ENCODE results near the gene DAB2IP.

Gene DAB2IP

GRCh38 chr9:121638901-121639592, 12.4 kb upstream of the DAB2IP start:
- Histone ChIP-seq H2AFZ (ENCODE audit: low read depth, low read length) (no peak overlapping the region), H2BK5ac (ENCODE audit: low read depth, low read length, poor library complexity, severe bottlenecking) (no peak overlapping the region), H3K18ac (ENCODE audit: low read depth in 1 of 2, low read length in 2 of 2) (no peak overlapping the region), H3K4me1 (ENCODE audit: control insufficient read depth, insufficient read depth, low read depth, low read length) (peaks cover 30% of the 10 kb centered on the region), H2BK120ac (ENCODE audit: low read depth, low read length) (no peak overlapping the region), H4K91ac (ENCODE audit: low read length) (peak overlapping the region; percentile 5), H3K4me2 (ENCODE audit: low read length, poor library complexity, severe bottlenecking) (no peak overlapping the region), H3K79me1 (replicated peaks; ENCODE audit: low read length, poor library complexity, severe bottlenecking) (no peaks in the 10 kb centered on the region), H3K23ac (ENCODE audit: low read length in 2 of 2) (no peak overlapping the region), H2BK12ac (ENCODE audit: low read length in 2 of 2) (no peak overlapping the region), H4K8ac (ENCODE audit: low read length) (no peak overlapping the region), H2BK15ac (ENCODE audit: low read depth, poor library complexity, severe bottlenecking) (no peak overlapping the region), H3K9ac (ENCODE audit: low read length) (no peak overlapping the region), H2AK5ac (ENCODE audit: low read length, severe bottlenecking) (peak overlapping the region; percentile 89), H3K14ac (ENCODE audit: low read length in 2 of 2) (no peak overlapping the region), H3K27me3 (ENCODE audit: control insufficient read depth in 1 of 2, insufficient read depth in 1 of 2, low read length in 2 of 2) (peaks cover 0 to 24% of the 10 kb centered on the region in 2 experiments), H3K36me3 (ENCODE audit: control insufficient read depth in 1 of 2, insufficient read depth in 2 of 2, low read depth in 1 of 2, low read length in 2 of 2) (no peaks in the 10 kb centered on the region), H3K4me3 (ENCODE audit: insufficient read depth in 1 of 2, low read depth in 1 of 2, low read length in 2 of 2) (no peak overlapping the region), H3K4ac (ENCODE audit: low read depth in 1 of 2, low read length in 2 of 2) (peak overlapping the region in 1 of 2 experiments; percentile 6), H3K27ac (ENCODE audit: low read length, poor library complexity, severe bottlenecking) (no peak overlapping the region), H3K9me3 (ENCODE audit: control insufficient read depth, low read length) (no peaks in the 10 kb centered on the region)
- 88% methylated on average over 5 of the region's 5 CpGs for WGBS
- DNase-seq: no peak

- Histone ChIP-seq H2BK120ac (ENCODE audit: low read depth, low read length) (no peak overlapping the region), H3K79me1 (replicated peaks; ENCODE audit: low read length, poor library complexity, severe bottlenecking) (no peaks in the 10 kb centered on the region), H3K27ac (ENCODE audit: low read length, poor library complexity, severe bottlenecking) (no peak overlapping the region), H3K14ac (ENCODE audit: low read length in 2 of 2) (no peak overlapping the region), H4K91ac (ENCODE audit: low read length) (no peak overlapping the region), H4K8ac (ENCODE audit: low read length) (no peak overlapping the region), H2AK5ac (ENCODE audit: low read length, severe bottlenecking) (peak overlapping the region; percentile 17), H3K23ac (ENCODE audit: low read length in 2 of 2) (no peak overlapping the region), H2BK12ac (ENCODE audit: low read length in 2 of 2) (no peak overlapping the region), H2BK5ac (ENCODE audit: low read depth, low read length, poor library complexity, severe bottlenecking) (no peak overlapping the region), H3K9ac (ENCODE audit: low read length) (no peak overlapping the region), H3K4me1 (ENCODE audit: control insufficient read depth, insufficient read depth, low read depth, low read length) (peaks cover 29% of the 10 kb centered on the region), H3K27me3 (ENCODE audit: control insufficient read depth in 1 of 2, insufficient read depth in 1 of 2, low read length in 2 of 2) (peaks cover 0 to 21% of the 10 kb centered on the region in 2 experiments), H2BK15ac (ENCODE audit: low read depth, poor library complexity, severe bottlenecking) (no peak overlapping the region), H3K4me2 (ENCODE audit: low read length, poor library complexity, severe bottlenecking) (no peak overlapping the region), H3K4me3 (ENCODE audit: insufficient read depth in 1 of 2, low read depth in 1 of 2, low read length in 2 of 2) (no peak overlapping the region), H3K4ac (ENCODE audit: low read depth in 1 of 2, low read length in 2 of 2) (peak overlapping the region in 1 of 2 experiments; percentile 6), H3K36me3 (ENCODE audit: control insufficient read depth in 1 of 2, insufficient read depth in 2 of 2, low read depth in 1 of 2, low read length in 2 of 2) (no peaks in the 10 kb centered on the region), H3K18ac (ENCODE audit: low read depth in 1 of 2, low read length in 2 of 2) (no peak overlapping the region), H3K9me3 (ENCODE audit: control insufficient read depth, low read length) (no peaks in the 10 kb centered on the region), H2AFZ (ENCODE audit: low read depth, low read length) (no peak overlapping the region)
- WGBS: 91% methylated on average over 6 of the region's 6 CpGs
- no peak for DNase-seq
Measured at GRCh38 chr9:121639619-121640018, 11.8 kb upstream of the DAB2IP start.

GRCh38 chr9:121640076-121640475, 11.4 kb upstream of the DAB2IP start:
- Histone ChIP-seq H3K9ac (ENCODE audit: low read length) (no peak overlapping the region), H3K9me3 (ENCODE audit: control insufficient read depth, low read length) (no peaks in the 10 kb centered on the region), H3K27me3 (ENCODE audit: control insufficient read depth in 1 of 2, insufficient read depth in 1 of 2, low read length in 2 of 2) (peaks cover 0 to 19% of the 10 kb centered on the region in 2 experiments), H4K91ac (ENCODE audit: low read length) (no peak overlapping the region), H3K4me1 (ENCODE audit: control insufficient read depth, insufficient read depth, low read depth, low read length) (peaks cover 31% of the 10 kb centered on the region), H2BK12ac (ENCODE audit: low read length in 2 of 2) (no peak overlapping the region), H2BK5ac (ENCODE audit: low read depth, low read length, poor library complexity, severe bottlenecking) (no peak overlapping the region), H3K36me3 (ENCODE audit: control insufficient read depth in 1 of 2, insufficient read depth in 2 of 2, low read depth in 1 of 2, low read length in 2 of 2) (no peaks in the 10 kb centered on the region), H3K4me3 (ENCODE audit: insufficient read depth in 1 of 2, low read depth in 1 of 2, low read length in 2 of 2) (no peak overlapping the region), H3K79me1 (replicated peaks; ENCODE audit: low read length, poor library complexity, severe bottlenecking) (no peaks in the 10 kb centered on the region), H3K27ac (ENCODE audit: low read length, poor library complexity, severe bottlenecking) (no peak overlapping the region), H2BK15ac (ENCODE audit: low read depth, poor library complexity, severe bottlenecking) (no peak overlapping the region), H3K4ac (ENCODE audit: low read depth in 1 of 2, low read length in 2 of 2) (no peak overlapping the region), H4K8ac (ENCODE audit: low read length) (no peak overlapping the region), H3K23ac (ENCODE audit: low read length in 2 of 2) (no peak overlapping the region), H3K4me2 (ENCODE audit: low read length, poor library complexity, severe bottlenecking) (no peak overlapping the region), H3K14ac (ENCODE audit: low read length in 2 of 2) (no peak overlapping the region), H2BK120ac (ENCODE audit: low read depth, low read length) (no peak overlapping the region), H2AK5ac (ENCODE audit: low read length, severe bottlenecking) (peak overlapping the region; percentile 27), H2AFZ (ENCODE audit: low read depth, low read length) (no peak overlapping the region), H3K18ac (ENCODE audit: low read depth in 1 of 2, low read length in 2 of 2) (no peak overlapping the region)
- peak; percentile 29 for DNase-seq
- WGBS: 52% methylated on average over 9 of the region's 9 CpGs

- no peaks in the 10 kb centered on the region for H3K36me3 ChIP-seq (ENCODE audit: control insufficient read depth in 1 of 2, insufficient read depth in 2 of 2, low read depth in 1 of 2, low read length in 2 of 2)
- H2BK120ac ChIP-seq (ENCODE audit: low read depth, low read length): no peak overlapping the region
Measured at GRCh38 chr9:121640491-121641223, 10.8 kb upstream of the DAB2IP start.

More at GRCh38 chr9:121640491-121641223, 10.8 kb upstream of the DAB2IP start:
- H2BK5ac ChIP-seq (ENCODE audit: low read depth, low read length, poor library complexity, severe bottlenecking): no peak overlapping the region
- no peak overlapping the region for H2BK12ac ChIP-seq (ENCODE audit: low read length in 2 of 2)
- H3K14ac ChIP-seq (ENCODE audit: low read length in 2 of 2): no peak overlapping the region
- no peaks in the 10 kb centered on the region for H3K9me3 ChIP-seq (ENCODE audit: control insufficient read depth, low read length)
- no peak overlapping the region for H2BK15ac ChIP-seq (ENCODE audit: low read depth, poor library complexity, severe bottlenecking)
- H4K91ac ChIP-seq (ENCODE audit: low read length): no peak overlapping the region
- H3K4me1 ChIP-seq (ENCODE audit: control insufficient read depth, insufficient read depth, low read depth, low read length): peaks cover 34% of the 10 kb centered on the region
- H3K23ac ChIP-seq (ENCODE audit: low read length in 2 of 2): no peak overlapping the region
- H2AK5ac ChIP-seq (ENCODE audit: low read length, severe bottlenecking): peak overlapping the region; percentile 27
- H3K4me3 ChIP-seq (ENCODE audit: insufficient read depth in 1 of 2, low read depth in 1 of 2, low read length in 2 of 2): no peak overlapping the region
- H4K8ac ChIP-seq (ENCODE audit: low read length): peak overlapping the region; percentile 22
- H3K9ac ChIP-seq (ENCODE audit: low read length): no peak overlapping the region
- H2AFZ ChIP-seq (ENCODE audit: low read depth, low read length): no peak overlapping the region
- H3K4me2 ChIP-seq (ENCODE audit: low read length, poor library complexity, severe bottlenecking): no peak overlapping the region
- no peak overlapping the region for H3K4ac ChIP-seq (ENCODE audit: low read depth in 1 of 2, low read length in 2 of 2)
- H3K27me3 ChIP-seq (ENCODE audit: control insufficient read depth in 1 of 2, insufficient read depth in 1 of 2, low read length in 2 of 2): peaks cover 0 to 15% of the 10 kb centered on the region in 2 experiments
- H3K18ac ChIP-seq (ENCODE audit: low read depth in 1 of 2, low read length in 2 of 2): no peak overlapping the region
- H3K79me1 ChIP-seq (replicated peaks; ENCODE audit: low read length, poor library complexity, severe bottlenecking): no peaks in the 10 kb centered on the region
- H3K27ac ChIP-seq (ENCODE audit: low read length, poor library complexity, severe bottlenecking): no peak overlapping the region
- no peak for DNase-seq
- WGBS: 55% methylated on average over 2 of the region's 2 CpGs
